Activated CD8-positive, alpha-beta T cell treated with anti-CD3 and anti-CD28 coated beads for 36 hours (primary cell): Measurements from ENCODE around the gene CD247. TPM values are rescaled to one million over a fixed set of nuclear protein-coding genes. Genes with fewer than 3 reads are reported as not detected.

Source experiments
- ATAC-seq: fragments of 200-7000 bp; cut with Tn5 transposase; one replicate; pipeline ENCODE4 v1.10.0; 2021; ENCODE audit warnings: mild to moderate bottlenecking, moderate library complexity
- CTCF ChIA-PET: fragments of 350-600 bp; sonication (Branson Sonifier 250); formaldehyde crosslinking; loops from one replicate; lab custom pipeline; 2021; ENCODE audit warnings: antibody characterized with exemption; lab: Charles Lee
- POLR2A ChIA-PET: fragments of 350-600 bp; sonication (Branson Sonifier 250); formaldehyde crosslinking; loops from one replicate; lab custom pipeline; 2021; ENCODE audit warnings: antibody characterized with exemption; lab: Charles Lee
- DNase-seq: peaks from one replicate; pipeline ENCODE4 v3.0.0-alpha.2; 2020
- H3K27ac Mint-ChIP-seq: one replicate; pipeline ENCODE4 v1.8.0; 2021; ENCODE audit warnings: mild to moderate bottlenecking, mixed read lengths
- H3K27me3 Mint-ChIP-seq: one replicate; pipeline ENCODE4 v1.8.0; 2021; ENCODE audit warnings: mixed read lengths
- H3K36me3 Mint-ChIP-seq: one replicate; pipeline ENCODE4 v1.8.0; 2021; ENCODE audit warnings: low read depth, mixed read lengths
- H3K4me1 Mint-ChIP-seq: one replicate; pipeline ENCODE4 v1.8.0; 2021; ENCODE audit warnings: low read depth, mixed read lengths
- H3K4me3 Mint-ChIP-seq: one replicate; pipeline ENCODE4 v1.8.0; 2021; ENCODE audit warnings: mild to moderate bottlenecking, moderate library complexity, mixed read lengths
- H3K9me3 Mint-ChIP-seq: one replicate; pipeline ENCODE4 v1.8.0; 2021; ENCODE audit warnings: mixed read lengths
- intact Hi-C: fragments of 100-400 bp; cut with micrococcal nuclease; formaldehyde crosslinking; loops from one replicate; pipeline ENCODE4 v1.10.0; 2022
- total RNA-seq, 2 experiments: library from RNA; stranded (reverse); gene quantifications; one replicate each; pipeline ENCODE4 v1.2.3, GENCODE V29; 2021
- TF ChIP-seq, protein P1 (sequence below): fragments of 200-600 bp; IDR thresholded peaks from one replicate; pipeline ENCODE4 v1.8.0; 2022; ENCODE audit warnings: antibody characterized with exemption, mild to moderate bottlenecking

Gene CD247
- total RNA-seq, 2 experiments from 2014 or later = 224 to 229 TPM

DNA sequence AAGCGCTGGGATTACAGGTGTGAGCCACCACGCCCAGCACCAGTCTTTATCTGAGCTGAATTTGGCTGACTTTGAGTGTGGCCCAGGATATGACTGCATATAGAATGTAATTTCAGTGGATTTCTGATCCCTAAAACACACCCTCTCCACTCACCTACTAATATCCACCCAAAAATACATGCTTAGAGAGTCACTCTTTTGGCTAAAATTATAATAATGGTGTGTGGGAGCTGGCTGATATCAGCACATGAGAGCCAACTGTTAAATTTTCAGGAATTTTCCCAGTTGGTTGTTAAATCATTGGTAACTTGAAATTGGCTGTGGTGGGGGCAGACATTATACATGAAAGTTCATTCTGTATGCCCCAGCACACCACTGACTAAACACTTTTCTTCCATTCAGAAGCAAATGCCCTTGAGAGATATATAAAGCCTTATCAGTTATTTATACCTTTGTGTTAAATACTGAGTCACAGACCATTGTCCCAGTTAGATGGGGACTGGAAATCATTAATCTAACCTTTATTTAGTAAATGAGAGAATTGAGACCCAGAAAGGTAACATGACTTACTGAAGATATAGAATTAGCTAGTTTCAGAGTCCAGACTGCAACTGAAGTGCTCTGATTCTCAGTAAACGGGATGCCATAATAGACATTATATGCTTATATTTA lies 9.9 kb upstream of the CD247 start:
- H3K4me1 Mint-ChIP-seq = peaks cover 2% of the 10 kb centered on the region
- H3K27me3 Mint-ChIP-seq = no peaks in the 10 kb centered on the region
- ChIA-PET CTCF (interaction anchor here (0.7 to 9.9 kb wide), 5 partner anchors 13 to 127 kb away, joined by 3 to 94 read pairs (median 5); no protein-coding TSS in a partner anchor), POLR2A (interaction anchor here (0.7 to 2.7 kb wide), 4 partner anchors 10 to 77 kb away, joined by 3 to 14 read pairs (median 4); partner anchors contain the start of gene CD247)
- H3K36me3 Mint-ChIP-seq = no peaks in the 10 kb centered on the region
- TF ChIP-seq, protein P1, sequence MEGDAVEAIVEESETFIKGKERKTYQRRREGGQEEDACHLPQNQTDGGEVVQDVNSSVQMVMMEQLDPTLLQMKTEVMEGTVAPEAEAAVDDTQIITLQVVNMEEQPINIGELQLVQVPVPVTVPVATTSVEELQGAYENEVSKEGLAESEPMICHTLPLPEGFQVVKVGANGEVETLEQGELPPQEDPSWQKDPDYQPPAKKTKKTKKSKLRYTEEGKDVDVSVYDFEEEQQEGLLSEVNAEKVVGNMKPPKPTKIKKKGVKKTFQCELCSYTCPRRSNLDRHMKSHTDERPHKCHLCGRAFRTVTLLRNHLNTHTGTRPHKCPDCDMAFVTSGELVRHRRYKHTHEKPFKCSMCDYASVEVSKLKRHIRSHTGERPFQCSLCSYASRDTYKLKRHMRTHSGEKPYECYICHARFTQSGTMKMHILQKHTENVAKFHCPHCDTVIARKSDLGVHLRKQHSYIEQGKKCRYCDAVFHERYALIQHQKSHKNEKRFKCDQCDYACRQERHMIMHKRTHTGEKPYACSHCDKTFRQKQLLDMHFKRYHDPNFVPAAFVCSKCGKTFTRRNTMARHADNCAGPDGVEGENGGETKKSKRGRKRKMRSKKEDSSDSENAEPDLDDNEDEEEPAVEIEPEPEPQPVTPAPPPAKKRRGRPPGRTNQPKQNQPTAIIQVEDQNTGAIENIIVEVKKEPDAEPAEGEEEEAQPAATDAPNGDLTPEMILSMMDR = no peak
- no peaks in the 10 kb centered on the region for H3K9me3 Mint-ChIP-seq
- no peak overlapping the region for H3K27ac Mint-ChIP-seq
- ATAC-seq (no peak), DNase-seq (no peak)
- intact Hi-C loops = no loop called here
- H3K4me3 Mint-ChIP-seq = no peak overlapping the region

DNA sequence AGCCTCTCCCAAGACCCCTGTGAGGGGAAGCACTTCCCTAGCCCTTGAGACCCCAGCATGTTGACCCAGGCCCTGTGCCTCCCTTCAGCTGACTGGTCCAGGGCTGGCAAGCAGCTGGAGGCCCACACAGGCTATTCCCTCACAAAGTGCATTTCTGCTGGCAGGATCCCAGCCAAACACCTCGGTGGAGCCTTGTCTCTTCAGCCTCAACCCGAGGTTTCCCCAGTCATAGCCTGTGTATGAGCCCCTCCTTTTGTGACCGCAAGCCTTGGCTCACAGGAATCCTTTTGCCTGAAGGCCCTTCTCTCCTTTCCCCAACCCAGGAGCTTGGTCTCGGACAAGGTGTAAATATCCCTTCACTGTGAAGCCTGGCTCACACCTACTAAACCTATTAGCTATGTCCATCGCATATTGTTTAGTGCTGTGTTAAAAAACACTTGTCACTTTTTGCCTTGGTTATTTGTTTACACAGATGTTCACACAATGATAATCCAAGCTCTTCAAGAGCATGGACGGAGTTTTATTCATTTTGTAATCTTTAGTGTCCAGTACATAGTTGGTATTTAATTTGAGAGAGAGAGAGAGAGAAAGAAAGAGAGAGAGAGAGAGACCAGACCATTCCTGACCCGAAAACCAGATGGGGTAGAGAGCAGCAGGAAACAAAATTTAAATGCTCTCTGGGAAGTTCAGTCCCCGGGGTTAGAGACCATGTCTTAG lies 8.5 kb upstream of the CD247 start:
- no peak overlapping the region for H3K4me3 Mint-ChIP-seq
- TF ChIP-seq, protein P1 = no peak
- no peaks in the 10 kb centered on the region for H3K9me3 Mint-ChIP-seq
- POLR2A ChIA-PET = interaction anchor here (1.2 to 2.7 kb wide), 4 partner anchors 9 to 75 kb away, joined by 3 to 14 read pairs (median 4); partner anchors contain the start of gene CD247
- intact Hi-C loops = no loop called here
- ATAC-seq = no peak
- DNase-seq = no peak
- no peaks in the 10 kb centered on the region for H3K27me3 Mint-ChIP-seq
- CTCF ChIA-PET = interaction anchor here (0.6 to 9.9 kb wide), 7 partner anchors 7 to 287 kb away, joined by 3 to 94 read pairs (median 3); no protein-coding TSS in a partner anchor
- no peak overlapping the region for H3K27ac Mint-ChIP-seq
- peaks cover 2% of the 10 kb centered on the region for H3K4me1 Mint-ChIP-seq
- H3K36me3 Mint-ChIP-seq = no peaks in the 10 kb centered on the region

DNA sequence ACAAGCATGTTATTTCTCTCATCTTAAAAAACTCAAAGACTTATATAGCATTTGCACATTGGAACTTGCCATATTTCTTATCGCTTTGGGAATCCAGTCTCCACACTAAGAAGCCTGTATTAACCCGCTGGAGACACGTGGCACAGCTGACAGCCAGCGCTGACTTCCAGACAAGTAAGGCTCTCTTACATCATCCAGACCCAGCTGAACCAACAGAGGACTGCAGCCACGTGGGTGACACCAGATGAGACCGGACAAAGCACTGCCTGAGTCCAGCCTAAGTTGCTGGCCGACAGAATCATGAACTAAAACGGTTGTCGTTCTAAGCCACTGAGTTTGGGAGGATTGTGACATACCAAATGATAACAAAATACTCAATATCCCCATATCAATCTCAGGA lies 6.3 kb upstream of the CD247 start:
- CTCF ChIA-PET = interaction anchor here (0.6 to 2.6 kb wide), 5 partner anchors 9 to 257 kb away, joined by 3 to 18 read pairs (median 4); no protein-coding TSS in a partner anchor
- Mint-ChIP-seq H3K27ac (no peak overlapping the region), H3K36me3 (no peaks in the 10 kb centered on the region), H3K4me3 (no peak overlapping the region), H3K27me3 (no peaks in the 10 kb centered on the region), H3K4me1 (peaks cover 8% of the 10 kb centered on the region), H3K9me3 (no peaks in the 10 kb centered on the region)
- DNase-seq (no peak), ATAC-seq (no peak)
- TF ChIP-seq, protein P1 = no peak
- POLR2A ChIA-PET = interaction anchor here (0.7 kb wide), 1 partner anchor 10 kb away, joined by 5 read pairs; no protein-coding TSS in a partner anchor
- intact Hi-C loops = no loop called here

DNA sequence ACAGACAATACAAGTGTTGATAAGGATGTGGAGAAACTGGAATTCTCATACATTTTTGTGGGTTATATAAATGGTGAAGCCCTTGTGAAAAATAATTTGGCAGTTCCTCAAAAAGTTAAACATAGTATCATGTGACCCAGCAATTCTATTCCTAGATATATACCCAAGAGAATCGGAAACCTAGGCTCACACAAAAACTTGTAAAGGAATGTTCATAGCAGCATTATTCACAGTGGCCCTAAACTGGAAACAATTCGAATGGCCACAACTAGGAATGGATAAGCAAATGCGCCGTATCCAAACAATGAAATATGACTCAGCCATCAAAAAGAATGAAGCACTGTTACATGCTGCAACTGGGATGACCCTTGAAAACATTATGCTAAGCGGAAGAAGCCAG lies 3.9 kb upstream of the CD247 start:
- no peak overlapping the region for H3K4me3 Mint-ChIP-seq
- ChIA-PET POLR2A (no interaction called here), CTCF (interaction anchor here (1.1 kb wide), 1 partner anchor 19 kb away, joined by 3 read pairs; no protein-coding TSS in a partner anchor)
- no peak for ATAC-seq
- TF ChIP-seq, protein P1 = no peak
- H3K9me3 Mint-ChIP-seq = no peaks in the 10 kb centered on the region
- peaks cover 12% of the 10 kb centered on the region for H3K4me1 Mint-ChIP-seq
- peaks cover 12% of the 10 kb centered on the region for H3K36me3 Mint-ChIP-seq
- H3K27ac Mint-ChIP-seq = no peak overlapping the region
- H3K27me3 Mint-ChIP-seq = no peaks in the 10 kb centered on the region
- no peak for DNase-seq
- intact Hi-C loops = no loop called here
